GM23338 (cell line): Measurements from ENCODE around the gene TRIO. TPM values are rescaled to one million over a fixed set of nuclear protein-coding genes. Genes with fewer than 3 reads are reported as not detected.

ENCODE experiments used
- ATAC-seq: fragments of 200-7000 bp; cut with Tn5 transposase; 3 replicates; pipeline ENCODE4 v1.9.1; 2020
- DNase-seq: peaks from one replicate; pipeline ENCODE4 v3.0.0-alpha.2; 2015; ENCODE audit warnings: low spot score
- H2AFZ ChIP-seq: fragments of 200-600 bp; sonication (generic); 2 replicates; pipeline ENCODE4 v1.8.0; 2016; ENCODE audit warnings: antibody characterized with exemption, mild to moderate bottlenecking, moderate library complexity
- H3F3A ChIP-seq: fragments of 200-600 bp; sonication (generic); replicated peaks from 2 replicates; pipeline ENCODE4 v1.8.0; 2017; ENCODE audit warnings: antibody characterized with exemption, mixed run types, low read depth
- H3K27ac ChIP-seq: fragments of 200-600 bp; sonication (generic); 2 replicates; pipeline ENCODE4 v1.6.1; 2016; ENCODE audit warnings: low read depth
- H3K27me3 ChIP-seq: fragments of 200-600 bp; sonication (generic); 2 replicates; pipeline ENCODE4 v1.8.0; 2016; ENCODE audit warnings: mild to moderate bottlenecking, mixed run types, moderate library complexity; ENCODE audit not compliant: insufficient read depth
- H3K36me3 ChIP-seq: fragments of 200-600 bp; sonication (generic); 2 replicates; pipeline ENCODE4 v1.8.0; 2016; ENCODE audit warnings: mild to moderate bottlenecking; ENCODE audit not compliant: insufficient read depth
- H3K4me1 ChIP-seq: fragments of 200-600 bp; sonication (generic); 2 replicates; pipeline ENCODE4 v1.8.0; 2016; ENCODE audit warnings: mild to moderate bottlenecking, moderate library complexity; ENCODE audit not compliant: insufficient read depth
- H3K4me2 ChIP-seq: fragments of 200-600 bp; sonication (generic); 2 replicates; pipeline ENCODE4 v1.7.1; 2017; ENCODE audit warnings: mixed run types
- H3K4me3 ChIP-seq: fragments of 200-600 bp; sonication (generic); 2 replicates; pipeline ENCODE4 v1.6.1; 2016; ENCODE audit warnings: mixed run types
- H3K79me2 ChIP-seq: fragments of 200-600 bp; sonication (generic); replicated peaks from 2 replicates; pipeline ENCODE4 v1.8.0; 2017; ENCODE audit warnings: mild to moderate bottlenecking; ENCODE audit not compliant: insufficient read depth
- H3K9me2 ChIP-seq: fragments of 200-600 bp; sonication (generic); 2 replicates; pipeline ENCODE4 v1.8.0; 2017; ENCODE audit not compliant: insufficient read depth
- H4K20me1 ChIP-seq: fragments of 200-600 bp; sonication (generic); replicated peaks from 2 replicates; pipeline ENCODE4 v1.8.0; 2017; ENCODE audit warnings: mild to moderate bottlenecking; ENCODE audit not compliant: insufficient read depth
- H3K27ac Mint-ChIP-seq: 2 replicates; pipeline ENCODE4 v1.8.0; 2020; ENCODE audit warnings: inconsistent platforms, mild to moderate bottlenecking, moderate library complexity, mixed read lengths
- H3K27me3 Mint-ChIP-seq: 3 replicates; pipeline ENCODE4 v1.8.0; 2022; ENCODE audit warnings: low read depth, mild to moderate bottlenecking, moderate library complexity, mixed read lengths, inconsistent platforms; ENCODE audit not compliant: insufficient read depth, poor library complexity
- H3K36me3 Mint-ChIP-seq: 3 replicates; pipeline ENCODE4 v1.8.0; 2021; ENCODE audit warnings: low read depth, mild to moderate bottlenecking, inconsistent platforms, moderate library complexity, mixed read lengths
- H3K4me1 Mint-ChIP-seq: 3 replicates; pipeline ENCODE4 v1.8.0; 2020; ENCODE audit warnings: mild to moderate bottlenecking, inconsistent platforms, mixed read lengths
- H3K4me3 Mint-ChIP-seq: 3 replicates; pipeline ENCODE4 v1.8.0; 2021; ENCODE audit warnings: moderate library complexity, mild to moderate bottlenecking, inconsistent platforms, mixed read lengths
- H3K9me3 Mint-ChIP-seq: 3 replicates; pipeline ENCODE4 v1.8.0; 2020; ENCODE audit warnings: moderate library complexity, mild to moderate bottlenecking, inconsistent platforms, mixed read lengths
- CREB1 ChIP-seq: fragments of 250-450 bp; sonication (Bioruptor Pico); IDR thresholded peaks from 2 replicates; pipeline ENCODE4 v1.5.0; 2020; ENCODE audit warnings: low read depth, mild to moderate bottlenecking, moderate library complexity
- EZH2 ChIP-seq: fragments of 200-600 bp; sonication (generic); IDR thresholded peaks from one replicate; pipeline ENCODE4 v1.8.0; 2017; ENCODE audit warnings: antibody characterized with exemption, mild to moderate bottlenecking, low read depth; ENCODE audit not compliant: unreplicated experiment
- EZH2phosphoT487 ChIP-seq: fragments of 200-600 bp; sonication (generic); IDR thresholded peaks from one replicate; pipeline ENCODE4 v1.8.1; 2018; ENCODE audit warnings: antibody characterized with exemption; ENCODE audit not compliant: unreplicated experiment
- JUNB ChIP-seq: IDR thresholded peaks from one replicate; pipeline ENCODE4 v1.6.1; 2016; ENCODE audit warnings: antibody characterized with exemption; ENCODE audit not compliant: unreplicated experiment
- POLR2AphosphoS5 ChIP-seq: IDR thresholded peaks from 2 replicates; pipeline ENCODE4 v1.6.1; 2016; ENCODE audit warnings: antibody characterized with exemption, low read depth
- STAT1 ChIP-seq: IDR thresholded peaks from one replicate; pipeline ENCODE4 v1.6.1; 2016; ENCODE audit warnings: antibody characterized with exemption; ENCODE audit not compliant: unreplicated experiment
- ZNF331 ChIP-seq: fragments of 250-450 bp; sonication (Bioruptor Pico); IDR thresholded peaks from 2 replicates; pipeline ENCODE4 v1.5.0; 2020; ENCODE audit warnings: low read depth, mild to moderate bottlenecking, moderate library complexity
- polyA plus RNA-seq: library from polyadenylated mRNA; unstranded; fragments of >200 nt; fragmentation: Nextera tagmentation; extraction: Ambion mirVana; gene quantifications from 2 replicates; pipeline ENCODE4 v1.2.1, GENCODE V29; 2016
- total RNA-seq: library from RNA; depleted of rRNA; stranded (reverse); fragments of >200 nt; shearing (Covaris generic); gene quantifications from 2 replicates; pipeline ENCODE4 v1.2.3, GENCODE V29; 2014
- TF ChIP-seq, protein P1 (sequence below): IDR thresholded peaks from one replicate; pipeline ENCODE4 v1.6.1; 2018; ENCODE audit warnings: antibody characterized with exemption; ENCODE audit not compliant: unreplicated experiment
- TF ChIP-seq, protein P2 (sequence below), 2 experiments: fragments of 200-600 bp in 1 of 2; sonication (generic) in 1 of 2; conservative IDR thresholded peaks; 2 replicates each; pipeline versions ENCODE4 v1.5.1 to v1.6.1; 2016 to 2017; ENCODE audit warnings: antibody characterized with exemption in 2 of 2, low read depth in 2 of 2, mild to moderate bottlenecking in 2 of 2, moderate library complexity in 1 of 2
- TF ChIP-seq, protein P3 (sequence below): IDR thresholded peaks from 2 replicates; pipeline ENCODE4 v1.6.1; 2016; ENCODE audit warnings: antibody characterized with exemption

Gene TRIO
- total and polyA plus RNA-seq, 2 experiments from 2014 or later, result 13.8 to 113 TPM

- Histone ChIP-seq H3K4me1 (no peaks in the 10 kb centered on the region), H3K27me3 (no peaks in the 10 kb centered on the region), H4K20me1 (no peaks in the 10 kb centered on the region), H3K9me2 (no peaks in the 10 kb centered on the region), H3K4me3 (no peak overlapping the region), H2AFZ (no peak overlapping the region), H3K4me2 (no peak overlapping the region), H3K36me3 (0 out of 2 replicates have a peak, but pooled peaks cover 4% of the 10 kb centered on the region), H3K79me2 (no peaks in the 10 kb centered on the region), H3F3A (no peaks in the 10 kb centered on the region), H3K27ac (no peak overlapping the region)
- TF ChIP-seq EZH2 (no peak), JUNB (no peak), CREB1 (CRISPR knock-in tag) (no peak), ZNF331 (CRISPR knock-in tag) (no peak), STAT1 (no peak), EZH2phosphoT487 (no peak), POLR2AphosphoS5 (no peak)
- TF ChIP-seq, protein P1, sequence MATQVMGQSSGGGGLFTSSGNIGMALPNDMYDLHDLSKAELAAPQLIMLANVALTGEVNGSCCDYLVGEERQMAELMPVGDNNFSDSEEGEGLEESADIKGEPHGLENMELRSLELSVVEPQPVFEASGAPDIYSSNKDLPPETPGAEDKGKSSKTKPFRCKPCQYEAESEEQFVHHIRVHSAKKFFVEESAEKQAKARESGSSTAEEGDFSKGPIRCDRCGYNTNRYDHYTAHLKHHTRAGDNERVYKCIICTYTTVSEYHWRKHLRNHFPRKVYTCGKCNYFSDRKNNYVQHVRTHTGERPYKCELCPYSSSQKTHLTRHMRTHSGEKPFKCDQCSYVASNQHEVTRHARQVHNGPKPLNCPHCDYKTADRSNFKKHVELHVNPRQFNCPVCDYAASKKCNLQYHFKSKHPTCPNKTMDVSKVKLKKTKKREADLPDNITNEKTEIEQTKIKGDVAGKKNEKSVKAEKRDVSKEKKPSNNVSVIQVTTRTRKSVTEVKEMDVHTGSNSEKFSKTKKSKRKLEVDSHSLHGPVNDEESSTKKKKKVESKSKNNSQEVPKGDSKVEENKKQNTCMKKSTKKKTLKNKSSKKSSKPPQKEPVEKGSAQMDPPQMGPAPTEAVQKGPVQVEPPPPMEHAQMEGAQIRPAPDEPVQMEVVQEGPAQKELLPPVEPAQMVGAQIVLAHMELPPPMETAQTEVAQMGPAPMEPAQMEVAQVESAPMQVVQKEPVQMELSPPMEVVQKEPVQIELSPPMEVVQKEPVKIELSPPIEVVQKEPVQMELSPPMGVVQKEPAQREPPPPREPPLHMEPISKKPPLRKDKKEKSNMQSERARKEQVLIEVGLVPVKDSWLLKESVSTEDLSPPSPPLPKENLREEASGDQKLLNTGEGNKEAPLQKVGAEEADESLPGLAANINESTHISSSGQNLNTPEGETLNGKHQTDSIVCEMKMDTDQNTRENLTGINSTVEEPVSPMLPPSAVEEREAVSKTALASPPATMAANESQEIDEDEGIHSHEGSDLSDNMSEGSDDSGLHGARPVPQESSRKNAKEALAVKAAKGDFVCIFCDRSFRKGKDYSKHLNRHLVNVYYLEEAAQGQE, result no peak
- TF ChIP-seq, protein P2, sequence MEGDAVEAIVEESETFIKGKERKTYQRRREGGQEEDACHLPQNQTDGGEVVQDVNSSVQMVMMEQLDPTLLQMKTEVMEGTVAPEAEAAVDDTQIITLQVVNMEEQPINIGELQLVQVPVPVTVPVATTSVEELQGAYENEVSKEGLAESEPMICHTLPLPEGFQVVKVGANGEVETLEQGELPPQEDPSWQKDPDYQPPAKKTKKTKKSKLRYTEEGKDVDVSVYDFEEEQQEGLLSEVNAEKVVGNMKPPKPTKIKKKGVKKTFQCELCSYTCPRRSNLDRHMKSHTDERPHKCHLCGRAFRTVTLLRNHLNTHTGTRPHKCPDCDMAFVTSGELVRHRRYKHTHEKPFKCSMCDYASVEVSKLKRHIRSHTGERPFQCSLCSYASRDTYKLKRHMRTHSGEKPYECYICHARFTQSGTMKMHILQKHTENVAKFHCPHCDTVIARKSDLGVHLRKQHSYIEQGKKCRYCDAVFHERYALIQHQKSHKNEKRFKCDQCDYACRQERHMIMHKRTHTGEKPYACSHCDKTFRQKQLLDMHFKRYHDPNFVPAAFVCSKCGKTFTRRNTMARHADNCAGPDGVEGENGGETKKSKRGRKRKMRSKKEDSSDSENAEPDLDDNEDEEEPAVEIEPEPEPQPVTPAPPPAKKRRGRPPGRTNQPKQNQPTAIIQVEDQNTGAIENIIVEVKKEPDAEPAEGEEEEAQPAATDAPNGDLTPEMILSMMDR (conservative IDR thresholded peaks at IDR 0.05; ENCODE audit: low read depth in 2 of 2), result no peak
- TF ChIP-seq, protein P3, sequence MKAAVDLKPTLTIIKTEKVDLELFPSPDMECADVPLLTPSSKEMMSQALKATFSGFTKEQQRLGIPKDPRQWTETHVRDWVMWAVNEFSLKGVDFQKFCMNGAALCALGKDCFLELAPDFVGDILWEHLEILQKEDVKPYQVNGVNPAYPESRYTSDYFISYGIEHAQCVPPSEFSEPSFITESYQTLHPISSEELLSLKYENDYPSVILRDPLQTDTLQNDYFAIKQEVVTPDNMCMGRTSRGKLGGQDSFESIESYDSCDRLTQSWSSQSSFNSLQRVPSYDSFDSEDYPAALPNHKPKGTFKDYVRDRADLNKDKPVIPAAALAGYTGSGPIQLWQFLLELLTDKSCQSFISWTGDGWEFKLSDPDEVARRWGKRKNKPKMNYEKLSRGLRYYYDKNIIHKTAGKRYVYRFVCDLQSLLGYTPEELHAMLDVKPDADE, result no peak
- H3K27me3 Mint-ChIP-seq, result peaks cover 14% of the 10 kb centered on the region
- no peak overlapping the region for H3K4me3 Mint-ChIP-seq
- H3K36me3 Mint-ChIP-seq, result peaks cover 34% of the 10 kb centered on the region
- ATAC-seq (no peak), DNase-seq (no peak)
- H3K27ac Mint-ChIP-seq, result no peak overlapping the region
- no peaks in the 10 kb centered on the region for H3K4me1 Mint-ChIP-seq
- H3K9me3 Mint-ChIP-seq, result no peaks in the 10 kb centered on the region
These were observed 359.1 kb downstream of the TRIO start for GRCh38 chr5:14502294-14502690.
